Small intestine (tissue), 7 donors: Measurements from ENCODE around the gene ANO9. TPM values are rescaled to one million over a fixed set of nuclear protein-coding genes. Genes with fewer than 3 reads are reported as not detected.
"Not testable (repeated sequence)": the region's sequence is repeated elsewhere in the genome, so short reads cannot be mapped to it uniquely, and the experiment has no call there.

ENCODE experiments used
- DNase-seq, 2 donors: peaks; one replicate each; pipeline versions ENCODE4 v3.0.0 to v3.0.0-alpha.2; 2013
- FAIRE-seq: peaks from 2 replicates; lab custom pipeline; 2012; peaks lifted over from hg19 to GRCh38; lab: Jason Lieb, UNC
- H3K27ac ChIP-seq, 3 donors: one replicate each; pipeline ENCODE4 v1.5.1; 2013; ENCODE audit warnings: low read length in 2 of 3, mild to moderate bottlenecking in 2 of 3, control low read depth in 1 of 3, inconsistent platforms in 1 of 3, low read depth in 1 of 3, moderate library complexity in 1 of 3
- H3K27me3 ChIP-seq, 3 donors: one replicate each; pipeline ENCODE4 v1.6.1; 2013; ENCODE audit warnings: low read length in 3 of 3, inconsistent platforms in 1 of 3; ENCODE audit not compliant: control insufficient read depth in 3 of 3, insufficient read depth in 3 of 3
- H3K36me3 ChIP-seq, 3 donors: one replicate each; pipeline ENCODE4 v1.6.1; 2013; ENCODE audit warnings: low read length in 3 of 3, inconsistent platforms in 1 of 3, low read depth in 1 of 3, mild to moderate bottlenecking in 1 of 3, moderate library complexity in 1 of 3; ENCODE audit not compliant: control insufficient read depth in 3 of 3, insufficient read depth in 2 of 3
- H3K4me1 ChIP-seq, 3 donors: one replicate each; pipeline ENCODE4 v1.6.1; 2013; ENCODE audit warnings: low read length in 2 of 3, inconsistent platforms in 1 of 3, low read depth in 1 of 3, mild to moderate bottlenecking in 1 of 3, moderate library complexity in 1 of 3; ENCODE audit not compliant: control insufficient read depth in 3 of 3, insufficient read depth in 2 of 3
- H3K4me3 ChIP-seq, 3 donors: one replicate each; pipeline ENCODE4 v1.5.1; 2013; ENCODE audit warnings: low read length in 3 of 3, control low read depth in 1 of 3, inconsistent platforms in 1 of 3, low read depth in 1 of 3, mild to moderate bottlenecking in 1 of 3, moderate library complexity in 1 of 3
- H3K9me3 ChIP-seq, 2 donors: one replicate each; pipeline ENCODE4 v1.6.1; 2013; ENCODE audit warnings: low read depth in 1 of 2, low read length in 1 of 2; ENCODE audit not compliant: control insufficient read depth in 2 of 2, insufficient read depth in 1 of 2
- WGBS, 3 donors: extraction: QIAGEN DNeasy Blood & Tissue Kit; methylation state at CpG; one replicate each; pipeline ENCODE4 v1.1.7; 2013; 5-methylcytosine and 5-hydroxymethylcytosine counted together
- polyA plus RNA-seq, 4 donors: library from polyadenylated mRNA; stranded (reverse) in 3 of 4; unstranded in 1 of 4; fragments of 200-250 nt in 3 of 4; fragments of 120-200 nt in 1 of 4; gene quantifications; one replicate each; pipeline versions ENCODE4 v1.2.1 to v1.2.3, GENCODE V29; 2013
- donor health status: healthy with polysubstance abuse.
- donor health status: control.
- donor health status: control.
- donor health status: Bipolar disorder and iron deficiency.
- donor health status: healthy.

ANO9 gene
- polyA plus RNA-seq, 4 donors = 84.7 to 363 (median 220) TPM

GRCh38 chr11:416757-417621 is 24.8 kb downstream of the ANO9 start:
- WGBS, 3 donors = 0 to 3% (median 1%) methylated on average over 52 to 97 of the region's 97 CpGs
- peaks cover 0 to 27% (median 0%) of the 10 kb centered on the region in 3 donors for H3K4me1 ChIP-seq
- no peak for FAIRE-seq
- H3K9me3 ChIP-seq = no peaks in the 10 kb centered on the region
- H3K4me3 ChIP-seq = peak overlapping the region; percentile 67 to 83 (median 80)
- peaks cover 0 to 7% (median 0%) of the 10 kb centered on the region in 3 donors for H3K27me3 ChIP-seq
- peak; percentile 81 to 93 for DNase-seq
- H3K27ac ChIP-seq = peak overlapping the region; percentile 82 to 96 (median 90)
- H3K36me3 ChIP-seq = peaks cover 0 to 54% (median 7%) of the 10 kb centered on the region in 3 donors

GRCh38 chr11:416051-416756 is 25.6 kb downstream of the ANO9 start:
- no peak for FAIRE-seq
- H3K36me3 ChIP-seq = peaks cover 0 to 49% (median 7%) of the 10 kb centered on the region in 3 donors
- H3K27ac ChIP-seq = peak overlapping the region; percentile 82 to 96 (median 90)
- WGBS, 3 donors = 4 to 10% (median 5%) methylated on average over 43 to 45 of the region's 45 CpGs
- no peaks in the 10 kb centered on the region for H3K9me3 ChIP-seq
- peak overlapping the region; percentile 67 to 83 (median 80) for H3K4me3 ChIP-seq
- no peak for DNase-seq
- H3K27me3 ChIP-seq = peaks cover 0 to 7% (median 0%) of the 10 kb centered on the region in 3 donors
- H3K4me1 ChIP-seq = peaks cover 0 to 27% (median 0%) of the 10 kb centered on the region in 3 donors

- Histone ChIP-seq H3K27ac (peak overlapping the region; percentile 82 to 96 (median 90)), H3K27me3 (peaks cover 0 to 7% (median 0%) of the 10 kb centered on the region in 3 donors), H3K4me3 (peak overlapping the region in 2 of 3 donors; percentile 80 to 83), H3K4me1 (peaks cover 0 to 27% (median 0%) of the 10 kb centered on the region in 3 donors), H3K9me3 (no peaks in the 10 kb centered on the region), H3K36me3 (peaks cover 0 to 43% (median 4%) of the 10 kb centered on the region in 3 donors)
- WGBS, 3 donors = 16 to 39% (median 25%) methylated on average over 5 of the region's 5 CpGs
- DNase-seq (peak in 1 of 2 donors; percentile 53), FAIRE-seq (no peak)
Measured at GRCh38 chr11:415640-416041, 26.2 kb downstream of the ANO9 start.

GRCh38 chr11:414318-414857 is 27.4 kb downstream of the ANO9 start:
- H3K36me3 ChIP-seq = peaks cover 0 to 40% (median 0%) of the 10 kb centered on the region in 3 donors
- peak overlapping the region in 1 of 3 donors; percentile 49 for H3K27ac ChIP-seq
- peak overlapping the region in 2 of 3 donors; percentile 31 to 80 for H3K4me3 ChIP-seq
- WGBS, 3 donors = 38 to 64% (median 40%) methylated on average over 9 of the region's 9 CpGs
- H3K9me3 ChIP-seq = no peaks in the 10 kb centered on the region
- peaks cover 0 to 30% (median 0%) of the 10 kb centered on the region in 3 donors for H3K4me1 ChIP-seq
- DNase-seq (no peak), FAIRE-seq (no peak)
- H3K27me3 ChIP-seq = peaks cover 0 to 7% (median 0%) of the 10 kb centered on the region in 3 donors

GRCh38 chr11:413120-414081 is 28.4 kb downstream of the ANO9 start:
- H3K9me3 ChIP-seq = no peaks in the 10 kb centered on the region
- H3K4me1 ChIP-seq = peaks cover 0 to 30% (median 0%) of the 10 kb centered on the region in 3 donors
- peaks cover 0 to 7% (median 0%) of the 10 kb centered on the region in 3 donors for H3K27me3 ChIP-seq
- peaks cover 0 to 40% (median 0%) of the 10 kb centered on the region in 3 donors for H3K36me3 ChIP-seq
- FAIRE-seq (no peak), DNase-seq (peak in 1 of 2 donors; percentile 45)
- 25 to 40% (median 38%) methylated on average over 12 to 13 of the region's 14 CpGs for WGBS, 3 donors
- no peak overlapping the region for H3K4me3 ChIP-seq
- peak overlapping the region in 1 of 3 donors; percentile 1 for H3K27ac ChIP-seq

GRCh38 chr11:412641-413119 is 29.1 kb downstream of the ANO9 start:
- Histone ChIP-seq H3K9me3 (no peaks in the 10 kb centered on the region), H3K4me3 (no peak overlapping the region), H3K36me3 (peaks cover 0 to 40% (median 0%) of the 10 kb centered on the region in 3 donors), H3K4me1 (peaks cover 0 to 27% (median 0%) of the 10 kb centered on the region in 3 donors), H3K27ac (peak overlapping the region in 1 of 3 donors; percentile 1), H3K27me3 (peaks cover 0 to 3% (median 0%) of the 10 kb centered on the region in 3 donors)
- FAIRE-seq (no peak), DNase-seq (no peak)
- 76 to 83% (median 77%) methylated on average over 8 to 15 of the region's 15 CpGs for whole genome bisulfite sequencing, 3 donors

- not testable (repeated sequence) for FAIRE-seq, H3K27me3 ChIP-seq, H3K27ac ChIP-seq, H3K9me3 ChIP-seq, DNase-seq, H3K4me3 ChIP-seq
- Histone ChIP-seq H3K4me1 (peaks cover 0 to 29% (median 3%) of the 10 kb centered on the region in 3 donors), H3K36me3 (peaks cover 0 to 42% (median 0%) of the 10 kb centered on the region in 3 donors)
- 76 to 84% (median 83%) methylated on average over 7 to 11 of the region's 11 CpGs for WGBS, 3 donors
Measured at GRCh38 chr11:411520-411919, 30.3 kb downstream of the ANO9 start.
